ENCODE results near the gene MAMLD1.

Gene MAMLD1

GRCh38 chrX:150504397-150505182 lies 141.5 kb downstream of the MAMLD1 start:
- DNase-seq, result no peak

- no peak for DNase-seq
Measured at GRCh38 chrX:150506020-150506419, 142.9 kb downstream of the MAMLD1 start.

- no peak for DNase-seq
Measured at GRCh38 chrX:150506486-150506885, 143.4 kb downstream of the MAMLD1 start.

- DNase-seq, result no peak
Measured at GRCh38 chrX:150507251-150507856, 144.2 kb downstream of the MAMLD1 start.

- DNase-seq, result no peak
Measured at GRCh38 chrX:150508018-150508417, 144.9 kb downstream of the MAMLD1 start.

GRCh38 chrX:150508451-150509367 lies 145.6 kb downstream of the MAMLD1 start:
- DNase-seq, result no peak

- DNase-seq, result no peak
Measured at GRCh38 chrX:150509703-150510102, 146.6 kb downstream of the MAMLD1 start.

- no peak for DNase-seq
Measured at GRCh38 chrX:150512461-150512901, 149.4 kb downstream of the MAMLD1 start.

GRCh38 chrX:150513544-150513943 lies 150.4 kb downstream of the MAMLD1 start:
- no peak for DNase-seq

- no peak for DNase-seq
Measured at GRCh38 chrX:150514462-150514861, 151.3 kb downstream of the MAMLD1 start.

- no peak for DNase-seq
Measured at GRCh38 chrX:150515801-150516200, 152.7 kb downstream of the MAMLD1 start.

GRCh38 chrX:150517303-150517910 lies 154.3 kb downstream of the MAMLD1 start:
- DNase-seq, result no peak

GRCh38 chrX:150522494-150522893 lies 159.4 kb downstream of the MAMLD1 start:
- DNase-seq, result no peak

GRCh38 chrX:150525061-150525919 lies 162.2 kb downstream of the MAMLD1 start:
- no peak for DNase-seq

GRCh38 chrX:150526692-150527091 lies 163.6 kb downstream of the MAMLD1 start:
- DNase-seq, result no peak

GRCh38 chrX:150527108-150527507 lies 164.0 kb downstream of the MAMLD1 start:
- no peak for DNase-seq

- no peak for DNase-seq
Measured at GRCh38 chrX:150529587-150529986, 166.5 kb downstream of the MAMLD1 start.

- no peak for DNase-seq
Measured at GRCh38 chrX:150530821-150531220, 167.7 kb downstream of the MAMLD1 start.

GRCh38 chrX:150531467-150531866 lies 168.3 kb downstream of the MAMLD1 start:
- DNase-seq, result no peak

- no peak for DNase-seq
Measured at GRCh38 chrX:150533863-150534262, 170.7 kb downstream of the MAMLD1 start.

- no peak for DNase-seq
Measured at GRCh38 chrX:150536455-150537116, 173.5 kb downstream of the MAMLD1 start.
